Measurements from ENCODE around the gene ASB5.
"Not testable (repeated sequence)": the region's sequence is repeated elsewhere in the genome, so short reads cannot be mapped to it uniquely, and the experiment has no call there.

The ASB5 gene

GRCh38 chr4:176268963-176269362 is at the start of gene ASB5:
Gene ASB5 (minus strand): TSS chr4:176269222. CDS start chr4:176269108, 114 bp downstream.
- DNase-seq = no peak

- DNase-seq = no peak
Observed at GRCh38 chr4:176313596-176314336, 44.7 kb upstream of the ASB5 start.

- no peak for DNase-seq
Observed at GRCh38 chr4:176309772-176310171, 40.8 kb upstream of the ASB5 start.

- no peak for DNase-seq
Observed at GRCh38 chr4:176309046-176309445, 40.0 kb upstream of the ASB5 start.

GRCh38 chr4:176308441-176308840 is 39.4 kb upstream of the ASB5 start:
- DNase-seq = no peak

GRCh38 chr4:176307666-176307930 is 38.6 kb upstream of the ASB5 start:
- DNase-seq = no peak

GRCh38 chr4:176306837-176307665 is 38.0 kb upstream of the ASB5 start:
- no peak for DNase-seq

GRCh38 chr4:176303938-176304337 is 34.9 kb upstream of the ASB5 start:
- DNase-seq = no peak

GRCh38 chr4:176302283-176303275 is 33.6 kb upstream of the ASB5 start:
- DNase-seq = no peak

GRCh38 chr4:176300565-176300964 is 31.5 kb upstream of the ASB5 start:
- no peak for DNase-seq

- no peak for DNase-seq
Observed at GRCh38 chr4:176300036-176300435, 31.0 kb upstream of the ASB5 start.

- DNase-seq = no peak
Observed at GRCh38 chr4:176298664-176299063, 29.6 kb upstream of the ASB5 start.

GRCh38 chr4:176295907-176296306 is 26.9 kb upstream of the ASB5 start:
- DNase-seq = not testable (repeated sequence)

- DNase-seq = no peak
Observed at GRCh38 chr4:176293660-176294059, 24.6 kb upstream of the ASB5 start.

- no peak for DNase-seq
Observed at GRCh38 chr4:176292920-176293319, 23.9 kb upstream of the ASB5 start.

GRCh38 chr4:176291748-176292147 is 22.7 kb upstream of the ASB5 start:
- DNase-seq = no peak

- DNase-seq = no peak
Observed at GRCh38 chr4:176290520-176290919, 21.5 kb upstream of the ASB5 start.

GRCh38 chr4:176289561-176289960 is 20.5 kb upstream of the ASB5 start:
- DNase-seq = no peak

GRCh38 chr4:176288020-176288419 is 19.0 kb upstream of the ASB5 start:
- no peak for DNase-seq

GRCh38 chr4:176287546-176287945 is 18.5 kb upstream of the ASB5 start:
- no peak for DNase-seq

- no peak for DNase-seq
Observed at GRCh38 chr4:176286728-176287127, 17.7 kb upstream of the ASB5 start.

- not testable (repeated sequence) for DNase-seq
Observed at GRCh38 chr4:176279560-176279959, 10.5 kb upstream of the ASB5 start.
